COLO668 (cell line): Measurements from ENCODE around the gene FAM162B.
"Not testable (repeated sequence)": the region's sequence is repeated elsewhere in the genome, so short reads cannot be mapped to it uniquely, and the experiment has no call there.

ENCODE experiments used
- DNase-seq: peaks from one replicate; lab custom pipeline; 2025; ENCODE audit not compliant: unreplicated experiment; lab: John Stamatoyannopoulos, UW

FAM162B gene

DNA sequence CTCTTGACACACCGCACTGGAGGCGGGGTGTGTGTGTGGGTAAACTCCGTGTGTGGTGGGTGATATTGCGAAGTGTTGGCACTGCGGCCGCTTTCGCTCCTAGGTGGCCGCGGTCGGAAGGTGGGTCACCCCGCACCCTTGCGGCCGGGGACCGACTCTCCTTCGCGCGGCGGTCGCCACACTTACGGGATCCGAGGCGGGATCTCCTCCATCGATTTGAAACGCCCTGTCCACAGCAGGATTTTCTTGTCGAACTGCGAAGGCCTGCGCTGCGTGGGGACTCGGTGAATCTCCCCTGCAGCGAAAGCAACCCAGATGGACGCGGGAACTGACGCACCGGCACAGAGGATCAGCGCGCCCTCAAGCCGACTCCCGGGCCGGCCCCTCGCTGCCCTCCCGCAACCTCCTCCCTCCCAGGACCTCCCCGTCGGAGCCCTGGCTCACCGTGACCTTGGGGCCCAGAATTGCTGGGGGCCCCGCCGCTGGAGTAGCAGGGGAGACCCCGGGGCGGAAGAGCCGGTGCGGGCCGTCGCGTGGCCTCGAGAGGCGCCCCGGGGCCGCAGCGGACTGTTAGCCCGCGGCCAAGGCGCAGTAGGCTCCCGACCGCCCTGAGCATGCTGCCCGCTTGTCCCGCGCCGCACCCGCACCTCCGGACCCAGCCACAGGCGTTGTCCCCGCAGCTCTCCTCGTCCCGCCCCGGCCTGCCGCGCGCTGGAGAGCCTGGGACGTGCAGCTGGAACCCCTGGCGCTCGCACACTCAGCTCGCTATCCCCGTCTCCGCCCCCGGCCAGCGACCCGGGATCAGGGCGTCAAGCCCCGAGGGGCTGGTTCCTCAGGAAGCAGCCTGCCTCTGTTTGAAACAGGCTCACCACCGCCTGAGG lies at the start of gene FAM162B:
Gene FAM162B, minus strand, starts transcription at position 759 of the 881 bp plus-strand sequence. Its CDS starts 143 bp downstream, at position 616.
- peak; percentile 25 for DNase-seq

DNA sequence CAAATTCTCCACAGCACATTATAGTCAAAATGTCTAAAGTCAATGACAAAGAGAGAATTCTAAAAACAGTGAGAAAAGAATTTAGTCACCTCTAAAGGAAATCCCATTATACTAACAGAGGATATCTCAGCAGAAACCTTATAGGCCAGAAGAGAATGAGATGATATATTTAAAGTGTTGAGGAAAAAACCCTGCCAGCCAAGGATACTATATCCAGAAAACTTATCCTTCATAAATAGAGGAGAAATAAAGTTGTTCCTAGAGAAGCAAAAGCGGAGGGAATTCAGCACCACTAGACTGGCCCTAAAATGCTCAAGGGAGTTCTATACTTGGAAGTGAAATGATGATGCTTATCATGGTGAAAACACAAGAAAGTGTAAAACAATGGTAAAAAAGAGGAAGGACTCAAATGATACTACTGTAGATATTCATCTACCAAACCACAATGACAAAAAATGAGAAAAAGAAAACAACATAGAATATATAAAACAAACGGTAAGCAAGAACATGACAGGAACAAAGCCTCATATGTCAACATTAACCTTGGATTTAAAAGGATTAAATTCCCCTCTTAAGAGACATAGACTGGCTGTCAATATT lies 46.6 kb upstream of the FAM162B start:
- DNase-seq: no peak

GRCh38 chr6:116801971-116802370 lies 36.5 kb upstream of the FAM162B start:
- DNase-seq: no peak

DNA sequence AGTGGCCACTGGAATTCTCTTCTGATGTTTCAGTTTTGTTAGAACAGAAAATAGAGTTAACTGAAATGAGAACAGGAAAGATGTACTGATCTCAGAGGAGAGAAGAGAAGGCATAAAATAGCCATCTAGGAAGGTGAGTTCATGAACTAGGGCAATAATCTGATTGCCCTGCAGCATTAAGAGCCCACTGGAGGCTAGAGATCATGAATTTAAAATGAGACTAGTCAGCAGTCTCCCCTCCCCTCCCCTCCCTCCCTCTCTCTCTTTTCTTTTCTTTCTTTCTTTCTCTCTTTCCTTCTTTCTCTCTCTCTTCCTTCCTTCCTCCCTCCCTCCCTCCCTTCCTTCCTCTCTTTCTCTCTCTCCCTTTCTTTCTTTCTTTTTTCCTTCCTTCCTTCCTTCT lies 34.4 kb upstream of the FAM162B start:
- DNase-seq: no peak

DNA sequence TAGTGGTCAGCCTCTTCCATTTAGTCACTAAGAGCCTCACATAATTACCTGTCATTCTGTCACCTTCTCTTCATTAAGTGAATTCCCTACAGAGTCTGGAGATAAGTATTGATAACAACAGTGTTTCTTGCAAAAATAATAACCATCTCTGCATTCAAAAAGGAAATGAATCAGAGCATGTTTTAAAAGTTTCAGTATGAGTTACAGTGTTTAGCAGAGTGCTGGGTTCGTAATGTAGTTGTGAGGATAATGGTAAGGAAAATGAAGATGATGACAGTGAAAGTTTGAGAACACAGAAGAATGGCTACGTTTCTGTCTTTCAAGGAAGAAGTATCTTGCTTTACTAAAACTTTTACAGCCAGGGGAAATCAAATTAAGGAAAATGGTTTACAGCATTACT lies 32.1 kb upstream of the FAM162B start:
- no peak for DNase-seq

GRCh38 chr6:116793224-116793623 lies 27.7 kb upstream of the FAM162B start:
- no peak for DNase-seq

DNA sequence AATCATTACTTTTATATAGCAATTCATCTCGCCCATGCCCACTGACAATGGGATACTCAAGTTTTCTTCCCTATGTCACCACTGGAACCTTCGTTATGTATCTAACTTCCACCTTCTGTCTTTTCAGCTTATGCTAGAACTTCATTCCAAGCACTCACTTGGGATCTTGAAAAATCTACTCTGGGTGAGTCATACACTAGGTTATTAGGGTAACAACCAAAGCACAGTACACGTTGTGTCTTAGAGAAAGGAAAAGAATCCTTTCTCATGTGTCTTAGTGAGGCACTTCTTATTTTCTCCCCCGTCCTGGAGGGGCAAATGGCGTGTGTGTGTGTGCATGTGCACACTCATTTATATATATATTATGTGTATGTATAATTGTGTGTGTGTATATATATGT lies 18.3 kb upstream of the FAM162B start:
- DNase-seq: no peak

DNA sequence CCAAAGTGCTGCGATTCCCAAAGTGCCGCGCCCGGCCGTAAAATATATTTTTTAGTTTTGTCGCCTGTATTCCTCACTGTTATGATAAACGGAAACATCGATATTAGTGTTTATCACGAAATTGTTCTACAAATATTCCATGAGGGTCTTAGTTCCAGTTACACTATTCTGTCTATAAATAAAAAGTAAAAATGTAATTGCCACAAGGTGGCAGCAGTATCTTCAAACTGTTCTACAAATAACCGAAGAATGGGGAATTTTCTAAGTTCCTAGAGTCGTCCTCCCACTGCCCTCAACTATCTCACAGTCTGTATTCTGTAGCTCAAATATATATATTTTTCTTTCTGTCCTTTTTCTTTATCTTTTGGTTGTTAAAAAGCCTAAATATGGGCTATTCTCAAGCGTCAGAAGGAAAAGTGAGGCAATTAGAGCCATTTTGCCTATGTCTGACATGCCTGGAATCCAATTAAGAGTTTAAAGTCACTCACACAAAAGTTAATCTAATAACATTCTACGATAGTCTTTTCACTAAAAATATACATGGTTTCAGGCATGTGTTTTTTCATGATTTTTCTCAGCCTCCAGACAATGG lies 14.2 kb upstream of the FAM162B start:
- DNase-seq: no peak

DNA sequence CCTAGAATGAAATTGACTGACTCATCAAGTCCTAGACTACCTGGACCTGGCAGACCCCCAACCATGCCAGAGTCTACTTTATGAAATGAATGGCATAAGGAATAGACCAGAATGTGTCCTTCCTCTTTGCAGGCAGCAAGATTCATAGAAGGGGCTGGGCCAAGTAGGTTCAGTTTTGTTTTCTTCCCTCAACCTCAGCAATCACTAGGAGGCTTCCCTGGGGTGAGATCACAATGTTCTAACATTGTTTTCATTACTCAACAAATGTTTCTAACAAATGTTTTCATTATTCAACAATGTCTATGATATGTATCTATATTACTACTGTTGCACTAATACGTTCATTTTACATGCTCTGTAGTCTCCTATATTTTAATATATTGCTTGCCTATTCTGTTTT lies 8.4 kb upstream of the FAM162B start:
- no peak for DNase-seq

DNA sequence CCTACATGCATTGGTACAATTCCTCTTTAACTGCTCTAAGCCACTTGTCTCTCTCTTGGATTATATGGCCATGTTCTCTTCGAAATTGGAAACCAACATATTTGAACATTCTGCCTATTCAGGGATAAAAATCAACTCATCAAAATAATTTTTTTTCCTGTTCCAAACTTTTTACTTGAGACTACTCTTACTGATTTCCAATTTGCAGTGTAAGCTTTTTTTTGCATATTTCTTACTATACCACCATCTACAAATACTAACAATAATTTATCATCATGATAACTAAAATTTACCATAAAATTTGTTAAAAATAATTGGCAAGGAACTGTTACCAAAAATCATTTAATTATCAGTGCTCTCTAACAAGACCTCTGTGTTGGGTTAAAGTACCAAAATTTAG lies 6.9 kb upstream of the FAM162B start:
- no peak for DNase-seq

GRCh38 chr6:116767715-116768114 lies 2.2 kb upstream of the FAM162B start:
- DNase-seq: no peak

- no peak for DNase-seq
These were observed 1.1 kb upstream of the FAM162B start for GRCh38 chr6:116766506-116767176.

DNA sequence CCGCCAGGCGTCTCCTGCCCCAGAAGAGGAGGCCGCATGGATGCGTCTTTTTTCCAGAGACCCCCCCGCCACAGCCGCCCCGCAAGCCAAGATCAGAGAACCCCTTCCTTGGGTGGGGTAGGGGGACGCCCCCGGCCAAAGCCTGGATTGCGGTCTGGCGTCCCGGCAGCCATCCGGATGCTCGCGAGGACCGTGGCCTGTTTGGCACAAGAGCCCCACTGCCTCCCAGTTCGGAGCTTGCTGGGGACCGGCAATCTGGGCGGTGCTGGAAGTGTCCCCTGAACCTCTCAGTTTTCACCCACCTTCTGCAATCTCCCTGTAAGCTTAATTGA lies 924 bp downstream of the FAM162B start:
- no peak for DNase-seq

DNA sequence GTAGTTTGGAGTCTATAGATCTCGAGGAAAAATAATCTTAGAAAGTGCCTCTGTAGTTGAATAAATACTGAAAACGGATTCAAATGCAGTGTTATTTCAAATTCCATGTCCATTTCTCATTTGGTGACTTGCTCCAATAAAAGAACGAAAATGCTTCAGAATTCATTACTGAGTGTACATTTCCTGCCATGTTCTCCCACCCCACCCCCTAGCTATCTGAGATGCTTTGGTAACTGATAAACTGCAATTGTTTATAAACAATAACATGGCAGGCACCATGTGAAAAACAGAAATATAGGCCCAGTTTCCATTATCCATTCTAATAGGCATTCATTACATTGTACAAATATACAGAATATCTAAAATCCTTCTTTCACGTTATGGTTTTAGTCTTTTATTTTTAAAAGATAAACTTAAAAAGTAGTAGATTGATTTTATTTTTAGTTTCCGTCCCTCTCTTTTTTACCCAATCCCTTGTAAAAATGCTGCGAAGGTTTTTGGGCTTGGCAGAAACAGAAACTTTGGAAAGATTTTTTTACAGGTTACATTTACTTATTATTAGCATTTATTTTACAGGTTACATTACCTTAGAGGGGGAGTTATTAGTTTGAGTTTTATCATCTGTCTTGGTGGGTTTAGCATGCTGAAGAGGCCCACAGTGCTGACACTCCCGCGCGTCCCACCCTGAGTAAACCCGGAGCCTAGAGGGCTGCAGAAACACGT lies 1.5 kb downstream of the FAM162B start:
- no peak for DNase-seq

DNA sequence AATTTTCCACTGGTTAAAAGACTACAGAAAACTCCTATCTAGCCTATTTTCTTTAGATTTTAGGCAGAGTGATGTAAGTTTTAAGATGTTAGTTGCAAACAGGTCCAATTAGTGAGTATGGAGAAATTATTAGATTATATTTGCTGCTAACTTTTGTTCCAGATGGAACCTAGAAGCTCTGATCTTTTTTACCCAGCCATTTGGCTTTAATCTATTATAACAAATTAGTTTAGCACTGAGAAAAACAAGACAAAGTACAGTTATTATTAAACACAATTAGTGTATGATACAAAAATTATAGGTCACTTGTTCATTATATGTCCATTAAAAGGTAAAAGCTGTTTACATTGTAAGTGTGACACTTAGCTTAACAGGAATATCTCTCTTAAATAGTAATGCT lies 2.5 kb downstream of the FAM162B start:
- DNase-seq: no peak

GRCh38 chr6:116762235-116762634 lies 3.3 kb downstream of the FAM162B start:
- DNase-seq: no peak

DNA sequence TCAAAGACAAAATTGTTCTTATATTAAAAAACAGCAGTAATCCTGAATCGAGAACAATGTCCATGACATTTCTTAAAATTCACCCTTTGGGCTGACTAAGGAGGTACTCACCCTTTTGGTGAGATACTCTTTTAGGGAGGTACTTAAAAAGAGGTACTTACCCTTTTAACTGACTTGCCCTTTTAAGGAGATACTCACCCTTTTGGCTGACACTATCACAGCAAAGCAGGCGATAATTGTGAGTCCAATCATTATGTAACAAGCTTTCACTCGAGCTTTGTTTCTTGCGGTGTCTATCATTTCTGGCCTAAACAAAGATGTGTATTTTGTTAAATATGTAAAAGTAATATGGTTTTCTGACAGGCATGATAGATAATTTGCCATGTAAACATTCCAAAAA lies 3.7 kb downstream of the FAM162B start:
- DNase-seq: no peak

DNA sequence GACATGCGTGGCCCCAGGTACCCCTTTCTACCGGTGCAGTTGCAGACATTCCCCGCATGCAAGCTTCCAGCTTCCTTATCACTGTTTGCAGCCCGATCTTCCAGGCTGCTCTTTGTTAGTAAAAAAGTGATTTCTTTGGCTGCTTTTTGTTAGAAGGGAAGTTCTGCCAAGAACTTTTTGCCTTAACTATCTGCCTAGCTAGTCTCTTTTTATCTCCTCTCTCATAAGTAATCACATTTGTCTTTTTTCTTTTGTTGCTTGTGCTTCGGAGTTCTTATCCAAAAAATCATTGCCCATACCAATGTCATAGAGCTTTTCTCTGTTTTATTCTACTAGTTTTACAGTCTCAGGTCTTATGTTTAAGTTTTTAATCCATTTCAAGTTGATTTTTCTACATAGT lies 20.3 kb downstream of the FAM162B start:
- DNase-seq: no peak

GRCh38 chr6:116741571-116741970 lies 23.9 kb downstream of the FAM162B start:
- no peak for DNase-seq

GRCh38 chr6:116740486-116740885 lies 25.0 kb downstream of the FAM162B start:
- DNase-seq: not testable (repeated sequence)

DNA sequence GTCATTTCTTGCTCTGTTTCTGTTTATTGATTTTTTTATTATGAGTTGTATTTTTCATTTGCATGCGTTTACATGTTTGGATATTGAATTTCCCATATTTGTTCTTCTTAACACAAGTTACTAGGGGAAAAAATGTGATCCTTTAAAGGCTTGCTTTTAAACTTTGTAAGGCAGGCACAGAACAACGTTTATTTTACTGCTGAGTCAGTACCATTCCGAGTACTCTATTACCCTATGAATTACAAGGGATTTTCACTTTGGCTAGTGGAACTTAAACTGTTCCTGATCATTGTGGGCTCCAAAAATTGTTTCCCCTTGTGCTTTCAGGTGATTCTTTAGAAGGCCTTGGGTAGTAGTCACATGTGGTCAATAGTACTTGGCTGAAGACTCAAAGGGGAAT lies 28.5 kb downstream of the FAM162B start:
- no peak for DNase-seq
